SU-DHL-6 (cell line): ENCODE data around the gene PITPNM3.

ENCODE experiments used
- CTCF ChIP-seq: fragments of 200-600 bp; sonication (generic); IDR thresholded peaks from one replicate; pipeline ENCODE4 v1.5.1; 2017; ENCODE audit warnings: antibody characterized with exemption, mild to moderate bottlenecking, low read length, moderate library complexity; ENCODE audit not compliant: insufficient read depth, poor library complexity, severe bottlenecking
- EZH2phosphoT487 ChIP-seq: fragments of 200-600 bp; sonication (generic), shearing (Covaris generic); conservative IDR thresholded peaks from 2 replicates; pipeline ENCODE4 v1.6.1; 2018; ENCODE audit warnings: mild to moderate bottlenecking, antibody characterized with exemption, low read length, moderate library complexity, mixed read lengths

- TF ChIP-seq CTCF, result no peak
- no peak for TF ChIP-seq EZH2phosphoT487
Measured at GRCh38 chr17:6576038-6576785, 19.9 kb upstream of the PITPNM3 start.
